Neuronal stem cell (in vitro differentiated cells): ENCODE results near the gene LONRF2.
A peak's percentile ranks its signal among the peaks of the same experiment; 100 is the strongest.

ENCODE experiments used
- DNase-seq: peaks from one replicate; pipeline ENCODE4 v3.0.0-alpha.2; 2013; ENCODE audit warnings: low spot score
- H2AFZ ChIP-seq: one replicate; pipeline ENCODE4 v1.6.1; 2013; ENCODE audit warnings: mild to moderate bottlenecking, low read length, inconsistent platforms
- H2AK5ac ChIP-seq: 2 replicates; pipeline ENCODE4 v1.6.1; 2013; ENCODE audit warnings: low read depth, mild to moderate bottlenecking, inconsistent platforms, low read length, moderate library complexity, mixed read lengths
- H2BK120ac ChIP-seq: 2 replicates; pipeline ENCODE4 v1.6.1; 2013; ENCODE audit warnings: low read depth, mild to moderate bottlenecking, inconsistent platforms, low read length, moderate library complexity, mixed read lengths
- H2BK12ac ChIP-seq: one replicate; pipeline ENCODE4 v1.6.1; 2013; ENCODE audit warnings: low read length, inconsistent platforms
- H2BK15ac ChIP-seq: 2 replicates; pipeline ENCODE4 v1.6.1; 2013; ENCODE audit warnings: mild to moderate bottlenecking, low read length, inconsistent platforms, mixed read lengths
- H2BK5ac ChIP-seq: one replicate; pipeline ENCODE4 v1.6.1; 2013; ENCODE audit warnings: inconsistent platforms, mild to moderate bottlenecking, low read length, moderate library complexity
- H3K14ac ChIP-seq: one replicate; pipeline ENCODE4 v1.6.1; 2013; ENCODE audit warnings: low read length, inconsistent platforms
- H3K18ac ChIP-seq: 2 replicates; pipeline ENCODE4 v1.6.1; 2013; ENCODE audit warnings: low read length, inconsistent platforms
- H3K23ac ChIP-seq: 2 replicates; pipeline ENCODE4 v1.6.1; 2013; ENCODE audit warnings: low read depth, mild to moderate bottlenecking, mixed read lengths, low read length, inconsistent platforms; ENCODE audit not compliant: poor library complexity
- H3K27ac ChIP-seq: replicated peaks from 3 replicates; pipeline ENCODE4 v1.5.1; 2013; ENCODE audit warnings: low read length, inconsistent platforms
- H3K27me3 ChIP-seq, 3 experiments: 2 replicates each; pipeline ENCODE4 v1.6.1; 2013; ENCODE audit warnings: low read length in 3 of 3, mild to moderate bottlenecking in 2 of 3, inconsistent platforms in 1 of 3, low read depth in 1 of 3, mixed read lengths in 1 of 3, moderate library complexity in 1 of 3; ENCODE audit not compliant: control insufficient read depth in 3 of 3, insufficient read depth in 3 of 3
- H3K36me3 ChIP-seq, 2 donors: replicated peaks in 1 of 2; 2 replicates each; pipeline ENCODE4 v1.6.1; 2013; ENCODE audit warnings: low read length in 2 of 2; ENCODE audit not compliant: control insufficient read depth in 2 of 2, insufficient read depth in 2 of 2
- H3K4ac ChIP-seq: 2 replicates; pipeline ENCODE4 v1.6.1; 2013; ENCODE audit warnings: inconsistent platforms, mild to moderate bottlenecking, low read length, moderate library complexity
- H3K4me1 ChIP-seq, 2 donors: 1 replicate in 1 of 2; 2 replicates in 1 of 2; pipeline ENCODE4 v1.6.1; 2013; ENCODE audit warnings: low read length in 2 of 2, low read depth in 1 of 2; ENCODE audit not compliant: control insufficient read depth in 2 of 2, insufficient read depth in 1 of 2
- H3K4me2 ChIP-seq: one replicate; pipeline ENCODE4 v1.6.1; 2013; ENCODE audit warnings: mild to moderate bottlenecking, low read length, inconsistent platforms; ENCODE audit not compliant: insufficient read depth, poor library complexity, severe bottlenecking
- H3K4me3 ChIP-seq, 2 donors: 2 replicates each; pipeline ENCODE4 v1.5.1; 2013; ENCODE audit warnings: low read length in 2 of 2, mild to moderate bottlenecking in 2 of 2, inconsistent platforms in 1 of 2, moderate library complexity in 1 of 2
- H3K79me1 ChIP-seq: one replicate; pipeline ENCODE4 v1.6.1; 2013; ENCODE audit warnings: low read depth, mild to moderate bottlenecking, inconsistent platforms, low read length, moderate library complexity
- H3K9ac ChIP-seq: one replicate; pipeline ENCODE4 v1.6.1; 2013; ENCODE audit warnings: mild to moderate bottlenecking, low read depth, low read length, inconsistent platforms; ENCODE audit not compliant: poor library complexity
- H3K9me3 ChIP-seq, 2 donors: replicated peaks in 1 of 2; 2 replicates each; pipeline versions ENCODE3 to v1.6.1; 2013; ENCODE audit warnings: low read length in 2 of 2, mild to moderate bottlenecking in 2 of 2, inconsistent platforms in 1 of 2, low read depth in 1 of 2, mixed read lengths in 1 of 2, moderate library complexity in 1 of 2; ENCODE audit not compliant: control insufficient read depth in 2 of 2, insufficient read depth in 1 of 2
- H4K8ac ChIP-seq: one replicate; pipeline ENCODE4 v1.6.1; 2013; ENCODE audit warnings: low read depth, mild to moderate bottlenecking, inconsistent platforms, low read length, moderate library complexity
- H4K91ac ChIP-seq: one replicate; pipeline ENCODE4 v1.6.1; 2013; ENCODE audit warnings: low read length, low read depth, mild to moderate bottlenecking, inconsistent platforms; ENCODE audit not compliant: poor library complexity
- WGBS, 2 donors: extraction: QIAGEN DNeasy Blood & Tissue Kit; methylation state at CpG; one replicate each; pipeline ENCODE4 v1.1.7; 2013; ENCODE audit warnings: missing lambda C conversion rate in 2 of 2, mixed read lengths in 1 of 2; ENCODE audit not compliant: insufficient read length in 2 of 2, insufficient replicate concordance in 1 of 2; ENCODE audit errors: extremely low coverage in 2 of 2; 5-methylcytosine and 5-hydroxymethylcytosine counted together

Gene LONRF2

GRCh38 chr2:100262046-100262445 lies 60.3 kb downstream of the LONRF2 start:
- no peak overlapping the region for H2AFZ ChIP-seq
- H3K14ac ChIP-seq = no peak overlapping the region
- no peak overlapping the region for H2AK5ac ChIP-seq
- no peak for DNase-seq
- no peak overlapping the region for H4K91ac ChIP-seq
- no peak overlapping the region for H2BK120ac ChIP-seq
- H3K4me3 ChIP-seq = no peak overlapping the region
- no peak overlapping the region for H4K8ac ChIP-seq
- H3K23ac ChIP-seq = no peak overlapping the region
- H3K27me3 ChIP-seq = no peaks in the 10 kb centered on the region
- no peaks in the 10 kb centered on the region for H3K9me3 ChIP-seq
- H3K18ac ChIP-seq = no peak overlapping the region
- H2BK15ac ChIP-seq = no peak overlapping the region
- H2BK5ac ChIP-seq = no peak overlapping the region
- no peaks in the 10 kb centered on the region for H3K36me3 ChIP-seq
- no peak overlapping the region for H2BK12ac ChIP-seq
- WGBS, 2 donors = no CpG with 5 or more reads among the region's 4 CpGs
- no peak overlapping the region for H3K4ac ChIP-seq
- no peak overlapping the region for H3K4me2 ChIP-seq
- H3K79me1 ChIP-seq = no peaks in the 10 kb centered on the region
- H3K9ac ChIP-seq = no peak overlapping the region
- H3K4me1 ChIP-seq = no peaks in the 10 kb centered on the region
- H3K27ac ChIP-seq = no peak overlapping the region

DNA sequence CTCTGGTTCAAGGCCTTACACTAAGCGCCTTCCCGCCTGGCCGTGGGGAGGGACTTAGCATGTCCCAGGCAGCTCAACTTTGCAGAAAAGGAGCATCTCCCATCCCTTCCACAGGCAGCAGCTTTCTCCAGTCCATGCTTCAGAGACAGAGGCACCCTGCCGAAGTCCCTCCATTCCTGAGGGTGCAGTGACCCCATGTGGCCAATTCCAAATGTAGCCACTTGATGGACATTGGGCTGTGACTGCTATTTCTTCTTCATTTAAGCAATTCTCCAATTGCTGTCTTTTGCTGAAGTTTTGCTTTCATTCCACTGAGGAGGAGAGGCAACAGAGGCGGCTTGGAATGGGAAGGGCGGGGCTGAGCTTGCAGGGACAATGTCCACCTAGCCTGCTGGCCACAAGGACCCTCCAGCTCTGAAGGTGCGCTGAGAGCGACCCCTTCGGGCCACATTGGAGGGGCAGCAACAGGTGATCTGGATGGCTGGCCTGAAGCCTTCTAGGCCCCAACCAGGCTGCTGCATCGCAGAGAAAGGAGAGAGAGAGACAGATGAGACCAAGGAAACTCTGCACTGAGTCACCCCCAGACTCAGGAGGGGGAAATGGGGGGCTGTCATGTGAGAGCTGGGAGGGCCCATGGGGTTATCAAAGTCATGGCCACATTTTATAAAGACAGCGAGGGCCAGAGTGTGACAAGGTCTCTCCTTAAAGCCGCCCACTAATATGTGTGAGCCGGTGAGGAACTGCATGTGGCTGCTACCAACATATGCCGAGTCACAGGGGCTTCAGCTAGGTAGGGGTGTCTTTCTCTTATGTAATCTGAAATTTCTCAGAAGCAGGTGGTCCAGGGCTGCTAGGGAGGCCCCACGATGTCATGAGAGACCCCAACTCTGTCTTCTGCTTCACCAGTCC lies 61.3 kb downstream of the LONRF2 start:
- peak; percentile 68 for DNase-seq
- H4K91ac ChIP-seq = no peak overlapping the region
- no peak overlapping the region for H2BK120ac ChIP-seq
- WGBS, 2 donors = no CpG with 5 or more reads among the region's 15 CpGs
- no peak overlapping the region for H3K14ac ChIP-seq
- H3K4me2 ChIP-seq = no peak overlapping the region
- H3K27ac ChIP-seq = no peak overlapping the region
- H3K23ac ChIP-seq = no peak overlapping the region
- no peak overlapping the region for H3K4me3 ChIP-seq
- no peaks in the 10 kb centered on the region for H3K4me1 ChIP-seq
- H4K8ac ChIP-seq = no peak overlapping the region
- no peaks in the 10 kb centered on the region for H3K9me3 ChIP-seq
- H3K18ac ChIP-seq = peak overlapping the region; percentile 24
- no peaks in the 10 kb centered on the region for H3K27me3 ChIP-seq
- H2AK5ac ChIP-seq = no peak overlapping the region
- H2BK15ac ChIP-seq = no peak overlapping the region
- H3K36me3 ChIP-seq = no peaks in the 10 kb centered on the region
- no peak overlapping the region for H2AFZ ChIP-seq
- H3K79me1 ChIP-seq = no peaks in the 10 kb centered on the region
- H2BK12ac ChIP-seq = no peak overlapping the region
- H3K4ac ChIP-seq = no peak overlapping the region
- H3K9ac ChIP-seq = no peak overlapping the region
- no peak overlapping the region for H2BK5ac ChIP-seq

DNA sequence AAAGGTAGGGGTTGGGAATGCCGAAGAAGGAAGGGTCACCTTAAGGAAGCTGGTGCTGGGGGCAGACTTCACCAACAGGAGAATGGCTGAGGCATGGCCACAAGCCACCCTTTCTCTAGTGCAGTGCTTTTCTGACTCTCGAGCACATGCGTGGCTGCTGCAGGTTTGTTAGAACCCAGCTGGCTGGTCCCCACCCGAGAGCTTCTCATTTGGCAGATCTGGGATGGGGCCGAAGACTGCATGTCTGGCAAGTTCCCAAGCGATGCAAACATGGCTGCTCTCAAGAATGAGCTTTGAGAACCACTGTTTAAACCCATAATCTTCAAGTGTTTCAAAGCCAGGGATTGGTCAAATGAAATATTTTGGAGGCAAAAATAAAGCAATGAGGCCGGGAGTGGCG lies 63.2 kb downstream of the LONRF2 start:
- no peak overlapping the region for H3K4ac ChIP-seq
- H3K4me1 ChIP-seq = peaks cover 0 to 2% of the 10 kb centered on the region in 2 donors
- no peaks in the 10 kb centered on the region for H3K9me3 ChIP-seq
- no peak overlapping the region for H2AFZ ChIP-seq
- H4K8ac ChIP-seq = no peak overlapping the region
- H2BK12ac ChIP-seq = no peak overlapping the region
- no CpG with 5 or more reads among the region's 8 CpGs for WGBS, 2 donors
- H3K23ac ChIP-seq = no peak overlapping the region
- no peak overlapping the region for H2BK120ac ChIP-seq
- H4K91ac ChIP-seq = no peak overlapping the region
- H3K4me3 ChIP-seq = no peak overlapping the region
- H3K18ac ChIP-seq = no peak overlapping the region
- H3K27ac ChIP-seq = no peak overlapping the region
- no peaks in the 10 kb centered on the region for H3K27me3 ChIP-seq
- H2BK15ac ChIP-seq = no peak overlapping the region
- H2AK5ac ChIP-seq = no peak overlapping the region
- H3K14ac ChIP-seq = no peak overlapping the region
- no peaks in the 10 kb centered on the region for H3K36me3 ChIP-seq
- H2BK5ac ChIP-seq = no peak overlapping the region
- H3K4me2 ChIP-seq = no peak overlapping the region
- H3K79me1 ChIP-seq = no peaks in the 10 kb centered on the region
- no peak for DNase-seq
- no peak overlapping the region for H3K9ac ChIP-seq

- Histone ChIP-seq H3K23ac (no peak overlapping the region), H2AK5ac (no peak overlapping the region), H3K36me3 (no peaks in the 10 kb centered on the region), H4K8ac (no peak overlapping the region), H4K91ac (no peak overlapping the region), H3K4me3 (no peak overlapping the region), H3K4ac (no peak overlapping the region), H3K79me1 (no peaks in the 10 kb centered on the region), H3K4me2 (no peak overlapping the region), H2BK12ac (no peak overlapping the region), H2BK120ac (no peak overlapping the region), H3K4me1 (peaks cover 0 to 2% of the 10 kb centered on the region in 2 donors), H3K9ac (no peak overlapping the region), H3K14ac (no peak overlapping the region), H3K18ac (no peak overlapping the region), H3K27ac (no peak overlapping the region), H2BK15ac (no peak overlapping the region), H2AFZ (no peak overlapping the region), H3K27me3 (peaks cover 0 to 2% (median 0%) of the 10 kb centered on the region in 3 experiments), H2BK5ac (no peak overlapping the region), H3K9me3 (no peaks in the 10 kb centered on the region)
- WGBS, 2 donors = no CpG with 5 or more reads among the region's 9 CpGs
- no peak for DNase-seq
These were observed 64.4 kb downstream of the LONRF2 start for GRCh38 chr2:100257939-100258338.
